HG03139 (cell line): ENCODE results near the gene HK1.
A peak's percentile ranks its signal among the peaks of the same experiment; 100 is the strongest.
"Not testable (repeated sequence)": the region's sequence is repeated elsewhere in the genome, so short reads cannot be mapped to it uniquely, and the experiment has no call there.

Experiments
- ATAC-seq: cut with Tn5 transposase; IDR thresholded peaks from one replicate; pipeline ENCODE4 v1.9.1; 2021; ENCODE audit not compliant: unreplicated experiment

Gene HK1

DNA sequence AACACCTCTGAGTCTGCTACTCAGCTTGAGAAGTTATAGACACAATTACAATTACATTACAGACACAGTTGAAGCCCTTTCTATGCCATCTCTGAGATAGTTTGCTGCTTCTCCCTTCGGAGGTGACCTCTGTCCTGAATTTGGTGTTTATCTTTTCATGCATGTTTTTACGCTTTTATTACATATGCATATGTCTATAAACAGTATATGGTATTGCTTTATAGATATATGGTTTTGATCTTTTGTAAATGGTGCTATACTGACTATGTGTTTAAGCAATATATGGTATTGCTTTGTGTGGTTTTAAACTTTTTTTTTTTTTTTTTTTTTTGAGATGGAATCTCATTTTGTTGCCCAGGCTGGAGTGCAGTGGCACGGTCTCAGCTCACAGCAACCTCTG, 48.4 kb downstream of the HK1 start:
- no peak for ATAC-seq

DNA sequence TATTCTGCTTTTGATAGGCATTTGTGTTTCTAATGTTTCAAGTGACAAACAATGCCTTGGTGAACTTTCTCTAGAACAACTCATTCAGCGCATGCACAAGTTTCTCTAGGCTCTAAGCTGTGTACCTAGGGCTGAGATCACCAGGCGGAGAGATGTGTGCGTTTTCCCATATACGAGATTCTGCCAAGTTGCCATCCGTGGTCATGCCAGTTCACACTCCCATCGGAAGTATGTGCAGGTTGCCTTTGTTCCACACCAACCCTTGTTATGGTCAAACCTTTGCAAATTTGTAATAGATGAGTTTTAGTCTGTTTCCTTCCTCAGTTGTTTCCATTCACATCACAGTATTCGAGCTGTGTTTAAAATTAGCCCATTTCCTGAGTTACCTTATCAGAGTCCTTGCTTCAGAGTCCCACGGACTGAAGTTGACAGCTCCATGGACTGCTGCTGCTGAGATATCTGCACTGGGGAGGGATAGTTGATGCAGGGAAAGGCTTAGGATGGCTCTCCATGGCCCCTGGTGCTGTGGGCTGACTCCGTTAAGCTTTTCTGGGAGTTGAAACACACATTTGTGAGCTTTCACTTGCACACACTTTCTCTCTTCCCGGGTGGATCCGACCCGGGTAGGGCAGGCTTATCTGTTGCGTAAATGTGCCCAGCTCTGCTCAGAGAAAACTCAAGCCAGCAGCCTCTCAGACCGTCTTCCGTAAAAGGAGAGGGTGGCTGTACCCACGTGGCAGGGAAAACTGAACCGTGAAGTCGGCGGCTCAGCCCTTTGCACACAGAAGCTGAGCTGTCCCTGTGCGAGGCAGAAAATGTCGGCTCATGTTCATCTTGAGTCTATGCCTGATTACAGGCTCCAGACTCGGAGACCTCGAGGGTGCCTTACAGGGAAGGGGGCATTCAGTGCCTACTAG, 49.4 kb downstream of the HK1 start:
- peak; percentile 83 for ATAC-seq

DNA sequence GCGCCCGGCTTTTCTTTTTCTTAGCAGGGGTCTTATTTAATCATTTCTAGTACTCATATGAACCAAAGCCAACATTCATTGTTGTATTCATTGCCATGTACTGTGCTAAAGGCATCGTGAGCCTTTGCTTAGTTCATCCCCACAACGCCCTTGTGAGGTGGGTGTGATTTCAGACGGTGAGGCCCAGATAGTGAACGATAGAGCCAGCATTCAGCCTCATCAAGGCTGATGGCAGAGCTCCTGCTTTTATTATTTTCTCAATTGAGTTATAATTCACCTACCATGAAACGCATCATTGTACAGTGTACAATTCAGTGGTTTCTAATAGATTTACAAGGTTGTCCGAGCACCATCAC, 50.1 kb downstream of the HK1 start:
- no peak for ATAC-seq

DNA sequence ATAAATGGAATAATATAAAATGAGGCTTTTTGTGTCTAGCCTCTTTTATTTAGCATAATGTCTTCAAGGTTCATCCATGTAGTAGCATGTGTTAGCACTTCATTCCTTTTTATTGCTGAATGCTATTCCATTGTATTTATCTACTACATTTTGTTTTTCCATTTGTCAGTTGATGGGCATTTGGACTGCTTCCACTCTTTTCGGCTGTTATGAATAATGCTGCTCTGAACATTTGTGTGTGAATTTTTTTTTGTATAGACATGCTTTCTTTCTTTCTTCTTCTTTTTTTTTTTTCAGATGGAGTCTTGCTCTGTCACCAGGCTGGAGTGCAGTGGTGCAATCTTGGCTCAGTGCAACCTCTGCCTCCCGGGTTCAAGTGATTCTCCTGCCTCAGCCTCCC, 50.6 kb downstream of the HK1 start:
- not testable (repeated sequence) for ATAC-seq

DNA sequence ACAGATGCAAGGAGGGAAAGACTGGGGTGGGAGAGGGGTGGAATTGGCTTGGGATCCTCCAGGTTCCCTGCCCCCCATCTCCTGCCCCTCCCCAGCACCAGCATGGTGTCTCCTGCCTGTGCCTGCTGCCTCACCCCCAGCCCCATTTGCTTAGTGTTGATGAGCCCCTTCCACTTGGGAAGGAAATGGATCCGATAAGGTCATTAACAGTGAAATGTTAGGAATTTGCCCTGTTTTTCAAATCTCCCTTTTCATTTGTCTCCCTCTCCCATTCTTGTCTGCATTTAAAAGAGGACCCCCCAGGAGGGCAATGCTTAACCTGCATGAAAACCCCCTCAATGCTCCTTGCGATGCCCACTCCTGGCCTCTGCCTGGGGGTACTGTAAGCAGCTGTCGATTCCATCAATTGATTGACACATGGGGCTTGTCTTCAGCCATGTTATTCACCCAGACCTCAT, 51.5 kb downstream of the HK1 start:
- no peak for ATAC-seq

DNA sequence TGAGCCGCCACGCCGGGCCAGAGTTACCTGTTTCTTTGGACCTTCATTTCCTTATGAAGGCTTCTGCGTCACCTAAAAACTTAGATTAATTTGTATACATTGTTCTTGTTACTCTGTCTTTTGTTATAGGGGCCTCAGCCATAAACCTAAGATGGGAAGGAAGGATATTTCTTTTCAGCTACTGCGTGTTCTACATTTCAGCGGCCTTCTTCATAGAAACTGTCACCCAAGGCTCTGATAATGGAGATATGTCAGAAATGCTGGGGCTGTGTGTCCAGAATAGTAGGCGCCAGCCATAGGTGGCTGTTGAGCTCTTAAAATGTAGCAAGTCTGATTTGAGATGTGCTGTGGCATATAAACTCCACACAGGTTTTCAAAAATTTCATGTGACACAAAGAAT, 52.9 kb downstream of the HK1 start:
- no peak for ATAC-seq

DNA sequence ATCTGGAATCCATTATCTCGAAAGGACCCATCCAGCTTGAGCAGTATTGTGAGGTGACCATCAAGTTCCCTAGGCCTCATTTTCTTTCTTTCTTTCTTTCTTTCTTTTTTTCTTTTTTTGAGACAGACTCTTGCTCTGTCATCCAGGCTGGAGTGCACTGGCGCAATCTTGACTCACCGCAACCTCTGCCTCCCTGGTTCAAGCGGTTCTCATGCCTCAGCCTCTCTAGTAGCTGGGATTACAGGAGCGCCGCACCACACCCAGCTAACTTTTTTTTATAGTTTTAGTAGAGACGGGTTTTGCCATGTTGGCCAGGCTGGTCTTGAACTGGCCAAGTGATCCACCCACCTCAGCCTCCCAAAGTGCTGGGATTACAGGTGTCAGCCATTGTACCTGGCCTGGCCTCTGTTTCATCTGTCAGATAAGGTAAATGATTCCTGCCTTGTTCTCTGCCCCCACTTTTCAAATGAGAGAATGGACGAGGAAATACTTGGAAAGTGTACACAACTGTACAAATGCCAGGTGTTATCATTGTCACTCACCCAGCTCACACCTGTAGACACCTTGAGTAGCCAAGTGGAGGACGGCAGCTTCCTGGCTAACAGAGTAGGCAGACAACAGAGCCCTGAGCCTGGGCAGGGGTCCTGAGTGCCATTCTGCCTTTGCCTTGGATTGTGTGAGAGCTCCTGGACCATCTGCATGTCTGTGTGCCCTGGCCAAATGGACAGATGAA, 54.1 kb downstream of the HK1 start:
- no peak for ATAC-seq

DNA sequence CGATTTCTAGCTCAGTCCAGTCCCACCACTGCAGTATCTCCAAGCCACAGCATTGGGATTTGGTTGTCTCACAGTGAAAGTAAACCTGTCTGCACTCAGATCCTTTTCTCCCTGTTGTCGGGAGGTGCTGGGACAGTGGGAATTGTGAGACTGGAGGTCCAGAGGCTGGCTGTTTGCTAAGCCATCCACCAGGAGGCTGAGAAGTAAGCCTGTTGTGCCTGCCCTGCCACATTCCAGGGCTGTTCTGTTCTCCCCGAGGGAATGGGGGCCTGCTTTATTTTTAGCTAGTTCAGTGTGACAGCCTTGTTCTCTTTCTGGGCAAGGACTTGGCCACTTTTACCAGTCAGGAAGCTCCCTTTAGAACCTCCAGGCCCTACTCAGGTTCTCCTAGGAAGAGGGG, 54.9 kb downstream of the HK1 start:
- ATAC-seq, result no peak

DNA sequence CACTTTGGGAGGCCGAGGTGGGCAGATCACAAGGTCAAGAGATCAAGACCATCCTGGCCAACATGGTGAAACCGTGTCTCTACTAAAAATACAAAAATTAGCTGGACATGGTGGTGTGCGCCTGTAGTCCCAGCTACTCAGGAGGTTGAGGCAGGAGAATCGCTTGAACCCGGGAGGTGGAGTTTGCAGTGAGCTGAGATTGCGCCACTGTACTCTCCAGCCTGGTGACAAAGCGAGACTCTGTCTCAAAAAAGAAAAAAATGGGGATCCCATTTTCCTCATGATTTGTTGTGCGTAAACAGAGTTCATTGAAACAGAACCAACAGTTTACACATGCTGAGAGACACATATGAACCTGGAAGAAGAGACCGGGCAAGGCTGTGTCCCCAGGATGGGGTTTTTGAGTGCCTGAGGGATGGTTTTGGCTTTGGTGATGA, 55.6 kb downstream of the HK1 start:
- ATAC-seq, result not testable (repeated sequence)

DNA sequence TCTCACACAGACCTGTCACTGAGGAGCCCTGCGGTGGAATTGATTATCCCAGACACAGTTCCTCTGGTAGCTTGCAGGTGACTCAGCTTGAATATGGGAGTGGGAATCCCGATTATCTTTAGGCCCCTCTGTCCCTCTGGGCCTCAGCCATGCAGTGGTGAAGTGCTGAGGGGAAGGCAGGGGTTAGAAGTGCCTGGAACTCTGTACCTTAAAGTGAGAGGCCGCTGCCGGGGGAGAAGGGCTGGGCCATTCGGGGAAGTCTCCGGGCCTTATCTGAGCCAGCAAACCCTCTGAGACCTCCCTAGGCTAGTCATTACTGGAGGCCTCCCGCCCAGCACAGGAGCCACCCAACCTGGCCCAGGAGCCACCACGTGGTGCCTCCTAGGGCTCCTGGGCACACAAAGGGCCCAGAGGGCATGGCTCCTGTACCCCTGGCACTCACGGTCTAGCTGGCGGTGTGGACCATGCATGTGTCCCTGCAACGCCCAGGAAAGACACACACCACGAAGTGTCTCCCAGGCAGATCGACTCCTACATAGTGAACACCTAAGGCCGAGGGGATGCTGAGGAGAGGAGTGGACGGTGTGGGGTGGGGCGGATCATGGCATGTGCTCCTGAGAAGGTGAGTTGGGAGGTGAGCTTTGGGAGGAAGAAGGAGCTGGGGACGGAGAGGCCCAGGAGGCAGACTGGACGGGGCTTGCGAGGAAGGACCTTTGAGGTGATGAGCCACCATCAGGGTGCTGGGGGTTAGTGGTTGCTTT, 56.2 kb downstream of the HK1 start:
- no peak for ATAC-seq

DNA sequence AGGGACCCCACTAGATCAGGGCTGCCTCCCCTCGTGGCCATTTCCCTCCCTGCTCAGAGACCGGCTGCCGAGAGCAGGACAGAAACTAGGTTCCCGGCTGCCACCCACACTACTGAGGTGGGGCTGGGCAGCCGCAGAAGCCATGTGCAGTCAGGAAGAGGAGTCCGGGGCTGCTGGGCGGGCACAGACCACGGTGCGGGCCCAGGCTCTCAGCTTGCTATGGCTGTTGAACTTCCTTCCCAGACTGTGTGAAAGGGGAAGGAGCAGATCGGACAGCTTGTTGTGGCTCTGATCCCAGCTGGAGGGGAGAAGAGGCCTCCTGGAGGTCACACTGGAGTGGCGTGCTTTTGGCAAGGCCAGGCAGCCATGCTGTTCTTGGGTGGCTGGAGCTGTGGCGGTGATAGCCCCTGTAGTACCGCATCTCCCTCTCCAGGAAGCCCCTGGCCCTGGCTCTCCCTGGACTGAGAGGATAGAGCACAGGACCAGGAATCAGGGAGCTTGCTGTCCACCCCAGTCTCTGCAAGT, 56.8 kb downstream of the HK1 start:
- ATAC-seq, result no peak

DNA sequence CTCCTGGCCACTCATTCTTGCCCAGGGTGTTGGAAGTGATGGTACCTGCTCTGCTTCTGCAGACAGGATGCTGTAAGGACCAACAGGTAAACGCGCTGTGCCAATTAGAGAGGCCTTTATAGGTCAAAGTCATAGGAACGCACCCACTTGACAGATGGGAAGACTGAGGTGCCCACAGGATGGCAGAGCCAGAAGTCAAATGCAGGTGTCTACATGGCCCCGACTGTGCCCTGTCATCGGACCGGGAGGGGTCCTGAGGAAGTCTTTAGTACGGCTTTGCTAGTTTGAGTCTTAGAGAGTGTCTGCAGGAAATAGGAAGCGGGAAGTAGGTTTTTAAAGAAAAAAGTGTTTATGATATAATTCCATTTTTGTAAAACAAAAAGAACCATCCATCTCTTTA, 57.3 kb downstream of the HK1 start:
- no peak for ATAC-seq

DNA sequence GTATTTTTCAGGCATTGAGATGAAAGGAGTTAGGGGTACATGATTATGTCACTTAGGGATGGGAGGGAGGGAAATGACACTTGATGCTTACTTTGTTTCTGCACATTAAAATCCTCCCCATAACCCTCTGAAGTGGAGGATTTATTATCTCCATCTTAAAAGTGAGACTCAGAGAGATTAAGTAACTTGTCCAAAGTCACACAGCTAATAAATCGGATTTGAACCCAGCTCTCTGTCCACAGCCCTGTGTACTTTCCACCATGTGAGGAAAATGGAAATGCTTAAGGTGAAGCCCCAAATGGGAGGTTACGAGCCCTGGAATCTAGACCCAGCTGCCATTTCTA, 58.6 kb downstream of the HK1 start:
- no peak for ATAC-seq

DNA sequence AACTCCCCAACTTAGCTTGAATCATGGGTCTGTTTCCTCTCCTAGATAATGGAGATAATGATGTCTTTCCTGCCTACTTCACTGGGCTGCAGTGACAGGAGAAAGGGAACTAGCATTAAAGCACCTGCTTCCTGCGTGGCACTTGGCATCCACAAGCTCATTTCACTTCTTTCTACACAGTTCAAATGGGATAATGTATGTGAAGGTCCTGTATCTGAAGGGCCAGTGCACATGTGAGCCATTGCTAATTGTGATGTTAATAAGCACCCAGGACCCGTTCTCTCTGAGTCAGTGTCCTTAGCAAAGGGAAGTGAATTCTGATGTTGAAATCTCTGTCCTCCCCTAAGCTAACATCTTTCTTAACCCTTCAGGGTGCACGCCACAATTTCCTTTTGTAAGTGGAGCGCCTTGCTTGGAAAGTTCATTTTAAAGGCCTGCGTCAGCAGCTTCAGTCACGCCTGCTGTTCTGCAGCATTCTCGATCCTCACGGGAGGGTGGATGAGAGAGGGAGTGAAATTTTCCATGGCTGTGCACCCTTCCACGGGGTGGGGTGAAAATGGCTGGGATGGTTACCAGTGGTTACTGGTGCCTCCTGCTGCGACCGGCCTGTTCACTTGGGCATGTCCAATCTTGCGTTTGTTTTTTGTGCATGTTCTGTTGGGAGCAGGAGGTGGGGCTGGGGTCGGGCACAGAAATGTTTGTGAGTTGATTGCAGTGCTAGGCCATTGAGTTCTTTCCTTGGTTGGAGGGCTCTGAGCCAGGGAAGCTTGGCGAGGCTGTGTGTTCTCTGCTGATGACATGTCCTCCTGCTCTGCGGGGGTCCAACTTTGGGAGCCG, 59.2 kb downstream of the HK1 start:
- no peak for ATAC-seq

DNA sequence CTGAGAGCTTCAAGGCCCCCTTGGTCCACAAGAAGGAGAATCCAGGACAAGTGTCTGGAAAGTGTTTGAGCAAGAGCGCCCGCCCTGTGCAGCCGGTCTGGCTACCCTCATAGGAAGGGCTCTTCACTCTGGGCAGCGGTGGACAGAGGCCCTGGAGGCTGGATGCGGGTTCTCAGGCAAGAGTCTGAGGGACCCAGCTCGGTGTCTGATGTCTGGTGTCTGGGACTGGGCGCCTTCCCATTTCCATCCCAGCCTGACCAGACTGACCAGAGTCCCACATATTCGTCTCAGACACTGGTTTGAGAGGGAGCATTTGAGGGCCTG, 59.8 kb downstream of the HK1 start:
- no peak for ATAC-seq

DNA sequence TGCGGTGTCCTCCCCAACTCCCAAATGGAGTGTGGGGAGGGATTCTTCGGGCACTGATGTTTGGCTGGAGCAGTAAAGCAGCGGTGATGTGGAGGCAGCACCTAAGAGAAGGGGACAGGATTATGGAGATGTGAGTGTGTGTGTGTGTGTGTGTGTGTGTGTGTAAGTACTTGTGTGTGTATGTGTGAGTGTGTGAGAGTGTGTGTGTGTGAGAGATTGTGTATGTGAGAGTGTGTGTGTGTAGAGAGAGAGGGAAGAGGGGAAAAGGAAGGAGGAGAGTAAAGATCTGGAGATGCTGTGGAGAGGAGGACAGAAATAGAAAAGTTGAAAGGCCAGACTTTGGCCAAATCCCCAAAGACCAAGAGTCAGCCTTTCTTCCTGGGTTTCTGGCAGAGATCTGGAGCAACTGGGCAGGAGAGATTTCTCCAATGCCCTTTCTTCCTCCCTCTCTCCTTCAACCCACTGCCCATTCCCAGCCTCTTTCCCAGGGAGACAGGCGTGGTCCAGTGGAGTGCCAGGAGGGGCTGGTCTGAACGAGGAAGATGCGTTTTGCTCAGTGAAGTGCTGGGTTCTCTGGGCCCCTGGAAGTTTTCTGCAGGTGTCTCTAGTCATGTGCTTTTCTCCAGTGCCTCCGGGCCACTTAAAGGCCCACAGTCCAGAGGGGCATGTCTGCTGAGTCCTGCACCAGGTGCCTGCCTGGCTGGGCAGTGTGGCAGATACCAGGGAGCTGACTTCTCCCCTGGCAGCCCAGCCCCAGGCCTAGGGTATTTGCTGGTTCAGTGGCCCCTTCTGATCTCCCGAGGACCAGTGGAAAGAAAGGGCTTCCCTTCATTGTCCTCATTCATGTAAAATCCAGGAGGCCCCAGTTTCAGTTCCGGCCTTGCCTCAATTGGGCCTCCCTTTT, 60.5 kb downstream of the HK1 start:
- no peak for ATAC-seq

DNA sequence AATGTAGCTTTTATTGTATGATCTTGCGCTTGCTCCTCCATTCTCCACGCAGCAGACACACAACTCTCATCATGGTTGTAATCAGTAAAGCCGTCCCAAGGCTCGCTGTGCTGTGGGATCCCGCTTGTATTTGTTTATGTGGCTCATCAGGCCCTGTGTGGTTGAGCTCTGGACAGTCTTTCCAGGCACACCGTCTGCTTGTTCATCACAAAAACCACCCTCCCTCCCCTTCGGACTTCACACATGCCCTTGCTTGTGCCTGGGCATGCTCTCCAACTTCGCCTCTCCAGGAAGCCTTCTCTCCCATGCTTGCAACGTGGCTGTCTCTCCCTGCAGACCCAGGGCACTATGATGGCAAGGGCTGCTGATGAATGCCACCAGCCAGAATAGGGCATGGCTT, 62.4 kb downstream of the HK1 start:
- no peak for ATAC-seq

DNA sequence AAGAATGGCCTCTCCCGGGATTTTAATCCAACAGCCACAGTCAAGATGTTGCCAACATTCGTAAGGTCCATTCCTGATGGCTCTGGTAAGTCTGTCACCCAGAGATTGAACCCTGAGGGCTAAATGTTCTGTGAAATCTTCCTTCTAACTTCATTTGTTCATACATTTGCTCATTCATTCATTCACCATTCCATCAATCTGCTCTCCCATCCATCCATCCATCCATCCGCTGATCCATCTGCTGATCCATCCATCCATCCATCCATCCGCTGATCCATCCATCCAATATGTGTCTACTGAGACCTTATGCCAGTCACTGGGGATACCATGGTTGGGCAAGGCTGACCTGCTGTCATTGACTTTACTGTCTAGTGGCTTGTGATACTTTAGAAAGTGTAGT, 65.6 kb downstream of the HK1 start:
- ATAC-seq, result no peak

DNA sequence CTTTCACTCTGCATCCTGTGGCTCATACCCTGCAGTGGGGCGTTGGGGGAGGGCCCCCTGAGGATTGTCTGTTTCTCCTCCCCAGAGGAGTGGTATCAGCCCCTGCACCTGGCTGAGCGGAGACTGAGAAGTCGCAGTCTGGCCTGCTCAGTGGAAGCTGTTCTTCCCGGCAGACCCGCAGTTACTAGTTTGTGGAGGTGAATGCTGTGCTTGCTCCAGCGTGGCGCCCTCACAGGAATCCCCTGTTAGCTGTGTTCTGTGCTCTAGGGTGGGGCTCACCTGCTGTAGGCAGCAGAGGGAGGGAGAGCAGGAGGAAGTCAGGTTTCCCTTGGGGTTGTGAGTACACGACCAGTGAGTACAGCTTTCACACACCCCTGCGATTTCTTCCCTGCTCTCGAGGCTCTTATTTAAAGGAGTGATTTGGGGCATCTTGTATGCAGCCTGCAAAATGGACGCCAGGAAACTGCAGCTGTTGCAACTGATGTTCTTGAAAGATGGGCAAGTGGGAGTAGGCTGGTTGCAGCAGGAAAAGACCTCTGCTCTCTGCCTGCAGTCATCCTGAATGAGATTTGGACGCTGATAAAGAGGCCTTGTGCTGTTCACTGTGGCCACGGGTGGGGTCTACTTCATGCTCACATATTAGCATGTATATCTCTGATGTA, 66.4 kb downstream of the HK1 start:
- no peak for ATAC-seq
